Loucy (cell line): Measurements from ENCODE around the gene APBA3.
"Not testable (repeated sequence)": the region's sequence is repeated elsewhere in the genome, so short reads cannot be mapped to it uniquely, and the experiment has no call there.

ENCODE experiments used
- EZH2phosphoT487 ChIP-seq: fragments of 200-600 bp; IDR thresholded peaks from 2 replicates; pipeline ENCODE4 v1.6.1; 2018; ENCODE audit warnings: antibody characterized with exemption, mild to moderate bottlenecking, moderate library complexity, borderline replicate concordance
- TF ChIP-seq, protein P1 (sequence below): fragments of 200-600 bp; sonication (generic); conservative IDR thresholded peaks from 2 replicates; pipeline ENCODE4 v1.5.1; 2014; ENCODE audit warnings: mild to moderate bottlenecking, antibody characterized with exemption, low read length

DNA sequence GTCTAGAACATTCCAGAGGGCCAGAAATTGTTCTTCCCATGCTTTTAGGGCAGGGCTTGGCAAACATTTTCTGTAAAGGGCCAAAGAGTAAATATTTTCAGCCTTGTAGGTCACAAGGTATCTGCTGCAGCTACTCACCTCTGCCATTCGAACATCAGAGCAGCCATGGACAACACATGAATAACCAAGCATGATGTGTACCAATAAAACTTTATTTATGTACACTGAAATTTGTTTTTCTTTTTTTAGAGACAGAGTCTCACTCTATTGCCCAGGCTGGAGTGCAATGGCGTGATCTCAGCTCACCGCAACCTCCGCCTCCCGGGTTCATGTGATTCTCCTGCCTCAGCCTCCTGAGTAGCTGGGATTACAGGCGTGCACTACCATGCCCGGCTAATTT is 3.8 kb downstream of the APBA3 start:
- not testable (repeated sequence) for TF ChIP-seq EZH2phosphoT487
- TF ChIP-seq, protein P1, sequence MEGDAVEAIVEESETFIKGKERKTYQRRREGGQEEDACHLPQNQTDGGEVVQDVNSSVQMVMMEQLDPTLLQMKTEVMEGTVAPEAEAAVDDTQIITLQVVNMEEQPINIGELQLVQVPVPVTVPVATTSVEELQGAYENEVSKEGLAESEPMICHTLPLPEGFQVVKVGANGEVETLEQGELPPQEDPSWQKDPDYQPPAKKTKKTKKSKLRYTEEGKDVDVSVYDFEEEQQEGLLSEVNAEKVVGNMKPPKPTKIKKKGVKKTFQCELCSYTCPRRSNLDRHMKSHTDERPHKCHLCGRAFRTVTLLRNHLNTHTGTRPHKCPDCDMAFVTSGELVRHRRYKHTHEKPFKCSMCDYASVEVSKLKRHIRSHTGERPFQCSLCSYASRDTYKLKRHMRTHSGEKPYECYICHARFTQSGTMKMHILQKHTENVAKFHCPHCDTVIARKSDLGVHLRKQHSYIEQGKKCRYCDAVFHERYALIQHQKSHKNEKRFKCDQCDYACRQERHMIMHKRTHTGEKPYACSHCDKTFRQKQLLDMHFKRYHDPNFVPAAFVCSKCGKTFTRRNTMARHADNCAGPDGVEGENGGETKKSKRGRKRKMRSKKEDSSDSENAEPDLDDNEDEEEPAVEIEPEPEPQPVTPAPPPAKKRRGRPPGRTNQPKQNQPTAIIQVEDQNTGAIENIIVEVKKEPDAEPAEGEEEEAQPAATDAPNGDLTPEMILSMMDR, result not testable (repeated sequence)
